HepG2 (cell line): ENCODE data around the gene DNAH8. TPM values are rescaled to one million over a fixed set of nuclear protein-coding genes. Genes with fewer than 3 reads are reported as not detected.
A peak's percentile ranks its signal among the peaks of the same experiment; 100 is the strongest.

Experiments used
- ATAC-seq: fragments of 200-7000 bp; cut with Tn5 transposase; 3 replicates; pipeline ENCODE4 v1.9.1; 2020; ENCODE audit warnings: mild to moderate bottlenecking, moderate library complexity
- BruUV-seq: library from RNA; stranded (reverse); fragments of 400-500 nt; replicated peaks from 2 replicates; lab custom pipeline; 2021; lab: Mats Ljungman, UMichigan
- CTCF ChIA-PET: fragments of 300-600 bp; formaldehyde crosslinking; extraction: SDS; loops from one replicate; lab custom pipeline; 2021; ENCODE audit warnings: low total read pairs, inconsistent platforms, low intra/inter-chr PET ratio; lab: Yijun Ruan, JAX
- POLR2A ChIA-PET: fragments of 350-600 bp; sonication (Branson Sonifier 250); formaldehyde crosslinking; loops from one replicate; lab custom pipeline; 2020; ENCODE audit warnings: antibody characterized with exemption, inconsistent platforms; lab: Yijun Ruan, JAX
- DNase-seq: peaks from one replicate; pipeline ENCODE4 v3.0.0-alpha.2; 2015; ENCODE audit warnings: low spot score
- FAIRE-seq: peaks from 3 replicates; lab custom pipeline; 2011; peaks lifted over from hg19 to GRCh38; lab: Jason Lieb, UNC
- H2AFZ ChIP-seq: one replicate; pipeline ENCODE4 v1.6.1; 2011; ENCODE audit warnings: low read length, inconsistent platforms
- H3K27ac ChIP-seq: fragments of 300-600 bp; 3 replicates; pipeline ENCODE4 v1.8.0; 2011; ENCODE audit warnings: mixed run types, mild to moderate bottlenecking, mixed read lengths, low read length, inconsistent platforms; ENCODE audit not compliant: insufficient read depth; ENCODE audit errors: extremely low read length
- H3K27me3 ChIP-seq, 2 experiments: fragments of 200-600 bp in 1 of 2; 2 replicates in 1 of 2; 3 replicates in 1 of 2; pipeline versions ENCODE4 v1.6.0 to v1.8.0; 2011; ENCODE audit warnings: low read length in 2 of 2, mild to moderate bottlenecking in 2 of 2, moderate library complexity in 2 of 2, inconsistent platforms in 1 of 2; ENCODE audit not compliant: insufficient read depth in 2 of 2, control insufficient read depth in 1 of 2
- H3K36me3 ChIP-seq, 2 experiments: fragments of 200-600 bp in 1 of 2; replicated peaks in 1 of 2; 2 replicates in 1 of 2; 3 replicates in 1 of 2; pipeline versions ENCODE4 v1.5.1 to v1.8.0; 2011; ENCODE audit warnings: low read length in 2 of 2, inconsistent platforms in 1 of 2; ENCODE audit not compliant: insufficient read depth in 2 of 2, control insufficient read depth in 1 of 2
- H3K4me1 ChIP-seq: 2 replicates; pipeline ENCODE4 v1.5.1; 2012; ENCODE audit warnings: low read length, inconsistent platforms; ENCODE audit not compliant: insufficient read depth
- H3K4me2 ChIP-seq: 2 replicates; pipeline ENCODE4 v1.6.0; 2011; ENCODE audit warnings: low read depth, low read length, inconsistent platforms
- H3K4me3 ChIP-seq, 3 experiments: fragments of 200-600 bp in 1 of 3; sonication (generic), shearing (Covaris generic) in 1 of 3; replicated peaks in 1 of 3; 2 replicates each; pipeline ENCODE4 v1.5.1; 2011 to 2016; ENCODE audit warnings: low read length in 3 of 3, inconsistent platforms in 2 of 3, low read depth in 2 of 3, mild to moderate bottlenecking in 2 of 3, control low read depth in 1 of 3, mixed read lengths in 1 of 3; ENCODE audit not compliant: insufficient read depth in 1 of 3
- H3K79me2 ChIP-seq: one replicate; pipeline ENCODE4 v1.6.1; 2011; ENCODE audit warnings: low read length, inconsistent platforms; ENCODE audit not compliant: insufficient read depth
- H3K9ac ChIP-seq: 2 replicates; pipeline ENCODE4 v1.6.0; 2011; ENCODE audit warnings: mild to moderate bottlenecking, low read depth, low read length, inconsistent platforms; ENCODE audit not compliant: insufficient read depth
- H3K9me3 ChIP-seq: 2 replicates; pipeline ENCODE4 v1.5.1; 2012; ENCODE audit warnings: mild to moderate bottlenecking, low read length
- H4K20me1 ChIP-seq: 2 replicates; pipeline ENCODE4 v1.6.0; 2011; ENCODE audit warnings: inconsistent platforms, mild to moderate bottlenecking, low read length, moderate library complexity; ENCODE audit not compliant: insufficient read depth
- RERE ChIP-seq: IDR thresholded peaks from 2 replicates; pipeline ENCODE4 v1.6.1; 2016; ENCODE audit warnings: low read depth, missing genetic modification reagents, missing compliant biosample characterization
- ZNF629 ChIP-seq: sonication (generic); formaldehyde crosslinking; conservative IDR thresholded peaks from 2 replicates; pipeline ENCODE4 v1.5.0; 2020; ENCODE audit warnings: missing genetic modification reagents
- WGBS: methylation state at CpG from one replicate; pipeline ENCODE4 v1.1.6; 2017; ENCODE audit warnings: low lambda C conversion rate; 5-methylcytosine and 5-hydroxymethylcytosine counted together
- in situ Hi-C: cut with HindIII; loops from 2 replicates; pipeline ENCODE4 v1.10.0; 2017; ENCODE audit warnings: low pct_unique_long_range_greater_than_20kb; ENCODE audit not compliant: extremely low pct_ligation_motif_present
- intact Hi-C: fragments of 100-400 bp; cut with micrococcal nuclease; formaldehyde crosslinking; loops from one replicate; pipeline ENCODE4 v1.10.0; 2022; ENCODE audit not compliant: unreplicated experiment
- polyA plus RNA-seq, 8 experiments: library from polyadenylated mRNA; depleted of rRNA in 3 of 8; stranded (reverse) in 7 of 8; unstranded in 1 of 8; fragments of >200 nt; fragmentation: Illumina TruSeq in 4 of 8; extraction: Trizol in 4 of 8; gene quantifications; 2 replicates each; pipeline versions ENCODE4 v1.2.1 to v1.2.3, GENCODE V29; 2011 to 2016; ENCODE audit warnings: low read depth in 4 of 8, missing spikeins in 1 of 8, mixed read lengths in 1 of 8; ENCODE audit not compliant: insufficient read depth in 1 of 8
- total RNA-seq, 5 experiments: library from RNA; depleted of rRNA; stranded (reverse); fragments of >200 nt; fragmentation: Illumina TruSeq; extraction: Trizol; gene quantifications; 2 replicates each; pipeline ENCODE4 v1.2.3, GENCODE V29; 2016; ENCODE audit warnings: low read depth in 1 of 5

Gene DNAH8
- total and polyA plus RNA-seq, 2 of the 13 experiments (the other 11 are each of a cell fraction or from before 2014, with no cell fraction given): not detected

- intact Hi-C loops (no loop called here), in situ Hi-C loops (no loop called here)
- ATAC-seq: no peak
- Histone ChIP-seq H2AFZ (no peak overlapping the region), H4K20me1 (no peaks in the 10 kb centered on the region), H3K36me3 (no peaks in the 10 kb centered on the region), H3K79me2 (no peaks in the 10 kb centered on the region), H3K9ac (no peak overlapping the region), H3K9me3 (no peaks in the 10 kb centered on the region), H3K27me3 (peaks cover 1 to 16% of the 10 kb centered on the region in 2 experiments; a peak in 3 of 5 replicates), H3K4me2 (no peak overlapping the region), H3K27ac (no peak overlapping the region), H3K4me1 (no peaks in the 10 kb centered on the region), H3K4me3 (no peak overlapping the region)
- TF ChIP-seq ZNF629 (CRISPR knock-in tag) (peak; percentile 63; the same call in 1 of the 2 replicates), RERE (CRISPR knock-in tag) (no peak)
- CTCF ChIA-PET: no interaction called here
- no peak for DNase-seq
- 0% methylated on average over 1 of the region's 3 CpGs for WGBS
- POLR2A ChIA-PET: no interaction called here
- FAIRE-seq: no peak
- BruUV-seq: no TSS peak
Observed at GRCh38 chr6:39061588-39061987, 346.5 kb downstream of the DNAH8 start.
